Measurements from ENCODE around the gene MED13L.

DNA sequence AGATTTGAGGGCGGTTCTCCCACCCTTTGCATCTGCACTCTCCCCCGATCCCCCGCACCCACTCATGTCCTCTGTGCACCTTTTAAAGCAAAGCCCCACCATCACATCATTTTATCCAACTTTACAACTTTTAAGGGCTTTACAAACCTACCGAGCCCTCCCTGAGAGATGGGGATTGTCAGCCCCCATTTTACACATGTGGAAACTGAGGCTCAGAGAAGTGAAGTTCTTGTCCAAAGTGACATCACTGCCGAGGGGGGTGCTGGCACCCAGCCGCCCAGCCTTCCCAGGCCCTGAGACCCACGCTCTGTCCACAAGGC lies 334.2 kb downstream of the MED13L start:
- TF ChIP-seq POLR2A (IDR thresholded peaks at IDR 0.05; ENCODE audit: low read depth, low read length) (no peak), RCOR1 (IDR thresholded peaks at IDR 0.05; ENCODE audit: insufficient replicate concordance, low read length) (no peak), BHLHE40 (IDR thresholded peaks at IDR 0.05; ENCODE audit: low read depth, low read length) (no peak), RFX5 (IDR thresholded peaks at IDR 0.05; ENCODE audit: low read depth, low read length) (no peak), FOS (IDR thresholded peaks at IDR 0.05; ENCODE audit: low read depth, low read length) (no peak), SMC3 (IDR thresholded peaks at IDR 0.05; ENCODE audit: low read depth, low read length) (no peak), CEBPB (IDR thresholded peaks at IDR 0.05; ENCODE audit: low read depth, low read length) (no peak), MAZ (IDR thresholded peaks at IDR 0.05; ENCODE audit: borderline replicate concordance, low read depth, low read length) (no peak), MAFK (IDR thresholded peaks at IDR 0.05; ENCODE audit: low read depth, low read length) (no peak), RAD21 (IDR thresholded peaks at IDR 0.05; ENCODE audit: low read length) (no peak), MXI1 (IDR thresholded peaks at IDR 0.05; ENCODE audit: borderline replicate concordance, low read depth, low read length) (no peak)
- TF ChIP-seq, protein P1, sequence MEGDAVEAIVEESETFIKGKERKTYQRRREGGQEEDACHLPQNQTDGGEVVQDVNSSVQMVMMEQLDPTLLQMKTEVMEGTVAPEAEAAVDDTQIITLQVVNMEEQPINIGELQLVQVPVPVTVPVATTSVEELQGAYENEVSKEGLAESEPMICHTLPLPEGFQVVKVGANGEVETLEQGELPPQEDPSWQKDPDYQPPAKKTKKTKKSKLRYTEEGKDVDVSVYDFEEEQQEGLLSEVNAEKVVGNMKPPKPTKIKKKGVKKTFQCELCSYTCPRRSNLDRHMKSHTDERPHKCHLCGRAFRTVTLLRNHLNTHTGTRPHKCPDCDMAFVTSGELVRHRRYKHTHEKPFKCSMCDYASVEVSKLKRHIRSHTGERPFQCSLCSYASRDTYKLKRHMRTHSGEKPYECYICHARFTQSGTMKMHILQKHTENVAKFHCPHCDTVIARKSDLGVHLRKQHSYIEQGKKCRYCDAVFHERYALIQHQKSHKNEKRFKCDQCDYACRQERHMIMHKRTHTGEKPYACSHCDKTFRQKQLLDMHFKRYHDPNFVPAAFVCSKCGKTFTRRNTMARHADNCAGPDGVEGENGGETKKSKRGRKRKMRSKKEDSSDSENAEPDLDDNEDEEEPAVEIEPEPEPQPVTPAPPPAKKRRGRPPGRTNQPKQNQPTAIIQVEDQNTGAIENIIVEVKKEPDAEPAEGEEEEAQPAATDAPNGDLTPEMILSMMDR (conservative IDR thresholded peaks at IDR 0.05; ENCODE audit: low read depth, low read length), result no peak
- TF ChIP-seq, protein P2, sequence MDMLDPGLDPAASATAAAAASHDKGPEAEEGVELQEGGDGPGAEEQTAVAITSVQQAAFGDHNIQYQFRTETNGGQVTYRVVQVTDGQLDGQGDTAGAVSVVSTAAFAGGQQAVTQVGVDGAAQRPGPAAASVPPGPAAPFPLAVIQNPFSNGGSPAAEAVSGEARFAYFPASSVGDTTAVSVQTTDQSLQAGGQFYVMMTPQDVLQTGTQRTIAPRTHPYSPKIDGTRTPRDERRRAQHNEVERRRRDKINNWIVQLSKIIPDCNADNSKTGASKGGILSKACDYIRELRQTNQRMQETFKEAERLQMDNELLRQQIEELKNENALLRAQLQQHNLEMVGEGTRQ (IDR thresholded peaks at IDR 0.05; ENCODE audit: low read depth, low read length), result no peak
- TF ChIP-seq, protein P3, sequence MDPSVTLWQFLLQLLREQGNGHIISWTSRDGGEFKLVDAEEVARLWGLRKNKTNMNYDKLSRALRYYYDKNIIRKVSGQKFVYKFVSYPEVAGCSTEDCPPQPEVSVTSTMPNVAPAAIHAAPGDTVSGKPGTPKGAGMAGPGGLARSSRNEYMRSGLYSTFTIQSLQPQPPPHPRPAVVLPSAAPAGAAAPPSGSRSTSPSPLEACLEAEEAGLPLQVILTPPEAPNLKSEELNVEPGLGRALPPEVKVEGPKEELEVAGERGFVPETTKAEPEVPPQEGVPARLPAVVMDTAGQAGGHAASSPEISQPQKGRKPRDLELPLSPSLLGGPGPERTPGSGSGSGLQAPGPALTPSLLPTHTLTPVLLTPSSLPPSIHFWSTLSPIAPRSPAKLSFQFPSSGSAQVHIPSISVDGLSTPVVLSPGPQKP (IDR thresholded peaks at IDR 0.05; ENCODE audit: borderline replicate concordance, low read depth, low read length), result no peak
